GM23248 (cell line): Measurements from ENCODE around the gene EMC1. TPM values are rescaled to one million over a fixed set of nuclear protein-coding genes. Genes with fewer than 3 reads are reported as not detected.
"Not testable (repeated sequence)": the region's sequence is repeated elsewhere in the genome, so short reads cannot be mapped to it uniquely, and the experiment has no call there.

Source experiments
- DNase-seq: peaks from one replicate; pipeline ENCODE4 v3.0.0-alpha.2; 2015
- H2AFZ ChIP-seq: fragments of 200-600 bp; sonication (generic); 2 replicates; pipeline ENCODE4 v1.6.1; 2016; ENCODE audit warnings: antibody characterized with exemption
- H3F3A ChIP-seq: fragments of 200-600 bp; sonication (generic); 2 replicates; pipeline ENCODE4 v1.6.1; 2016; ENCODE audit warnings: mild to moderate bottlenecking, antibody characterized with exemption, mixed run types; ENCODE audit not compliant: insufficient read depth
- H3K27ac ChIP-seq: fragments of 200-600 bp; sonication (generic); 2 replicates; pipeline ENCODE4 v1.5.1; 2016; ENCODE audit warnings: mild to moderate bottlenecking
- H3K27me3 ChIP-seq: fragments of 200-600 bp; sonication (generic); replicated peaks from 2 replicates; pipeline ENCODE4 v1.6.1; 2016; ENCODE audit warnings: mild to moderate bottlenecking; ENCODE audit not compliant: insufficient read depth
- H3K36me3 ChIP-seq: fragments of 200-600 bp; sonication (generic); 2 replicates; pipeline ENCODE4 v1.6.1; 2016; ENCODE audit warnings: low read depth, mild to moderate bottlenecking
- H3K4me1 ChIP-seq: fragments of 200-600 bp; sonication (generic); 2 replicates; pipeline ENCODE4 v1.6.1; 2016; ENCODE audit warnings: mild to moderate bottlenecking; ENCODE audit not compliant: insufficient read depth
- H3K4me2 ChIP-seq: fragments of 200-600 bp; sonication (generic); one replicate; pipeline ENCODE4 v1.6.1; 2016; ENCODE audit warnings: mild to moderate bottlenecking; ENCODE audit not compliant: unreplicated experiment
- H3K4me3 ChIP-seq: fragments of 200-600 bp; sonication (generic); 2 replicates; pipeline ENCODE4 v1.5.1; 2016; ENCODE audit warnings: mild to moderate bottlenecking
- H3K79me2 ChIP-seq: fragments of 200-600 bp; sonication (generic); 2 replicates; pipeline ENCODE4 v1.6.1; 2016; ENCODE audit warnings: mild to moderate bottlenecking; ENCODE audit not compliant: insufficient read depth
- H3K9ac ChIP-seq: fragments of 200-600 bp; sonication (generic); 2 replicates; pipeline ENCODE4 v1.6.1; 2016; ENCODE audit warnings: mild to moderate bottlenecking
- H3K9me2 ChIP-seq: fragments of 200-600 bp; sonication (generic); 2 replicates; pipeline ENCODE4 v1.6.1; 2016; ENCODE audit warnings: mixed run types, mild to moderate bottlenecking, moderate library complexity; ENCODE audit not compliant: insufficient read depth
- H3K9me3 ChIP-seq: fragments of 200-600 bp; sonication (generic); one replicate; pipeline ENCODE4 v1.6.1; 2017; ENCODE audit warnings: low read depth
- H4K20me1 ChIP-seq: fragments of 200-600 bp; sonication (generic); 2 replicates; pipeline ENCODE4 v1.6.0; 2016; ENCODE audit not compliant: insufficient read depth
- EZH2 ChIP-seq: fragments of 200-600 bp; sonication (generic); IDR thresholded peaks from 2 replicates; pipeline ENCODE4 v1.6.1; 2018; ENCODE audit warnings: antibody characterized with exemption, mild to moderate bottlenecking; ENCODE audit not compliant: insufficient read depth, poor library complexity, severe bottlenecking
- EZH2phosphoT487 ChIP-seq: fragments of 200-600 bp; sonication (generic); IDR thresholded peaks from 2 replicates; pipeline ENCODE4 v1.6.1; 2018; ENCODE audit warnings: antibody characterized with exemption, moderate library complexity, mild to moderate bottlenecking, low read depth; ENCODE audit not compliant: insufficient read depth
- WGBS, 2 experiments: methylation state at CpG; one replicate each; pipeline ENCODE4 v1.1.6; 2015 to 2017; ENCODE audit warnings: low lambda C conversion rate in 2 of 2, low coverage in 1 of 2; ENCODE audit errors: missing lambda C conversion rate in 2 of 2; 5-methylcytosine and 5-hydroxymethylcytosine counted together
- in situ Hi-C: fragments of 300-500 bp; cut with MboI; formaldehyde crosslinking; loops from 2 replicates; pipeline ENCODE4 v1.15.0; 2020
- polyA plus RNA-seq: library from polyadenylated mRNA; unstranded; fragments of >200 nt; fragmentation: Nextera tagmentation; extraction: Ambion mirVana; gene quantifications from 2 replicates; pipeline ENCODE4 v1.2.1, GENCODE V29; 2016
- total RNA-seq: library from RNA; depleted of rRNA; stranded (reverse); fragments of >200 nt; shearing (Covaris generic); gene quantifications from 2 replicates; pipeline ENCODE4 v1.2.3, GENCODE V29; 2014

Gene EMC1
- total and polyA plus RNA-seq, 2 experiments from 2014 or later: 54.5 to 69.4 TPM

DNA sequence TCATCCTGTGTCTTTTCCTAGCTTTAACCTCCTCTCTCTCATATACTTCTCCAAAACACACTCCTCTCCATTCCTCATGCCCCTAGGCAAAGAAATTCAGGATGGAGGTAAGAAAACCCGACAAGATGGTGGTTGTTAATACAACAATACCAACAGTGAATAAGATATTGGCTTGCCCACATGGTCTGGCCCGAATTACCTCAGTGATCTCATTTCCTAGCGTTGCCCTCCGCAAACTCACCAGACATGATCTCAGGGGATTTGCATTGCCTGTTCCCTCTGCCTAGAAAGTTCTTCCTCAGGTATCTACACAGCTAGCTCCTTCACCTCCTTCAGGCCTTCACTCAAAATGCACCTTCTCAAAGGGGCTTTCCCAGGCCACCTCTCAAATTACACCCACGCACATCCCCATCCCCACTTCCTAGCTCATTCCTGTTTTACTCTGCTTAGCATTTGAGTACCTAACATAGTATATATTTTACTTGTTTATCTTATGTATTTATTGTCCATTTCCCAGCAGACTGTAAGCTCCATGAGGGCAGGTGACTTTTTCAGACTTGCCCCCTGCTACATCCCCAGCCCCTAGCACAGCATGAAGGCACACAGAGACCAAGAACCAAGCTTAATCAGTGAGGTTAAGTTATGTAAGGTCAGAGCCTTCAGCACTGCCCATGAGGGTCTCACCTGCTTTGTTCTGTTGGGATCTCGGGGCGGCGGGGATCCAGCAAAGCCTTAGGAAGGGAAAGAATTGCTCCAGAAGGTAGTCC lies 31.1 kb downstream of the EMC1 start:
- Histone ChIP-seq H3K27me3 (no peaks in the 10 kb centered on the region), H3K36me3 (peaks cover 48% of the 10 kb centered on the region), H3K9ac (no peak overlapping the region), H3K4me3 (no peak overlapping the region), H3K4me1 (no peaks in the 10 kb centered on the region), H3K9me3 (no peaks in the 10 kb centered on the region), H3K79me2 (peaks cover 34% of the 10 kb centered on the region), H3K4me2 (no peak overlapping the region), H4K20me1 (no peaks in the 10 kb centered on the region), H3K9me2 (no peaks in the 10 kb centered on the region), H3K27ac (no peak overlapping the region), H3F3A (peaks cover 15% of the 10 kb centered on the region; the same call in 1 of the 2 replicates), H2AFZ (no peak overlapping the region)
- no peak for DNase-seq
- WGBS, 2 experiments: 97% methylated on average over 8 of the region's 8 CpGs
- TF ChIP-seq EZH2: no peak
- TF ChIP-seq EZH2phosphoT487: no peak
- in situ Hi-C loops: no loop called here

DNA sequence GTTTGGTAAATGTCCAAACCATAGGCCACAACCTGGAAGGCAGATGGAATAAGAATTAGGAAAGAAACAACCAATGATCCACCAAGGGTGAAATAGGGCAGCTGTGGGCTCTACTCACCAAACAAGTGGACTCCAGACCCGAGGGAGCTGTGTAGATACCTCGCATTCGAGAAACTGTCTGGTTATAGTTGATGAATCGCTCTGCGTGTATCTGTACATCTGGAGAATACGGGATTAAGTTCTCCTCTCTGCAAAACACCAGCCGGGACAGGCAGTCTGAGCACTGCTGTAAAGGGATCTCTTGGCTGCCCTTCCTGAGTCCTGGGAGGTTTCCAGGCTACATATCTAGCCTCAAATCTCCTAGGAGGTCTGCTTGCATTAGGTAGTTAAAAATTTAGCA lies 31.9 kb downstream of the EMC1 start:
- peaks cover 49% of the 10 kb centered on the region for H3K36me3 ChIP-seq
- peaks cover 42% of the 10 kb centered on the region for H3K79me2 ChIP-seq
- no peak overlapping the region for H2AFZ ChIP-seq
- H3F3A ChIP-seq: peaks cover 15% of the 10 kb centered on the region; the same call in 1 of the 2 replicates
- no peaks in the 10 kb centered on the region for H3K27me3 ChIP-seq
- no peak for DNase-seq
- no peaks in the 10 kb centered on the region for H4K20me1 ChIP-seq
- H3K27ac ChIP-seq: no peak overlapping the region
- H3K4me3 ChIP-seq: no peak overlapping the region
- no peaks in the 10 kb centered on the region for H3K4me1 ChIP-seq
- TF ChIP-seq EZH2: no peak
- TF ChIP-seq EZH2phosphoT487: no peak
- H3K9me3 ChIP-seq: no peaks in the 10 kb centered on the region
- WGBS, 2 experiments: 95% methylated on average over 7 of the region's 7 CpGs
- no peak overlapping the region for H3K4me2 ChIP-seq
- H3K9ac ChIP-seq: no peak overlapping the region
- no peaks in the 10 kb centered on the region for H3K9me2 ChIP-seq
- in situ Hi-C loops: no loop called here

DNA sequence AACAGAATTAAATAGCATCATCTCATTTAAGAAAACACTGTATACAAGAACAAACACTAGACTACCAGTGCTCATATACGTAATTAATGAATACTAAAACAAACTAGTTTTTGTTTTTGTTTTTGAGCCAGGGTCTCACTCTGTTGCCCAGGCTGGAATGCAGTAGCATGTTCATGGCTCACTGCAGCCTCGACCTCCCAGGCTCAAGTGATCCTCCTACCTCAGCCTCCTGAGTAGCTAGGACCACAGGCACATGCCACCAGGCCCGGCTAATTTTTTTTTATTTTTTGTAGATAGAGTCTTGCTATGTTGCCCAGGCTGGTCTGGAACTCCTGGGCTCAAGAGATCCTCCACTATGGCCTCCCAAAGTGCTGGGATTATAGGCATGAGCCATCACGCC lies 34.7 kb downstream of the EMC1 start:
- WGBS, 2 experiments: 97% methylated on average over 4 of the region's 4 CpGs
- H3K27ac ChIP-seq, H3K9ac ChIP-seq, H4K20me1 ChIP-seq, H2AFZ ChIP-seq, H3K4me3 ChIP-seq, H3K9me2 ChIP-seq, H3K4me2 ChIP-seq, in situ Hi-C loops, H3K27me3 ChIP-seq, DNase-seq, H3K9me3 ChIP-seq: not testable (repeated sequence)
- Histone ChIP-seq H3F3A (peaks cover 12% of the 10 kb centered on the region), H3K79me2 (peaks cover 62% of the 10 kb centered on the region), H3K36me3 (peaks cover 49% of the 10 kb centered on the region), H3K4me1 (peaks cover 10% of the 10 kb centered on the region)

GRCh38 chr1:19213580-19213979 lies 37.7 kb downstream of the EMC1 start:
- no peak overlapping the region for H2AFZ ChIP-seq
- peaks cover 85% of the 10 kb centered on the region for H3K79me2 ChIP-seq
- no peak overlapping the region for H3K4me2 ChIP-seq
- no peak for DNase-seq
- peaks cover 19% of the 10 kb centered on the region for H3K4me1 ChIP-seq
- TF ChIP-seq EZH2: no peak
- TF ChIP-seq EZH2phosphoT487: no peak
- no peak overlapping the region for H3K9ac ChIP-seq
- no peaks in the 10 kb centered on the region for H4K20me1 ChIP-seq
- WGBS, 2 experiments: 97 to 100% methylated on average over 1 of the region's 1 CpG
- no peaks in the 10 kb centered on the region for H3K27me3 ChIP-seq
- no peak overlapping the region for H3K27ac ChIP-seq
- H3K9me2 ChIP-seq: no peaks in the 10 kb centered on the region
- H3K36me3 ChIP-seq: peaks cover 28% of the 10 kb centered on the region
- peaks cover 36% of the 10 kb centered on the region for H3F3A ChIP-seq
- H3K9me3 ChIP-seq: no peaks in the 10 kb centered on the region
- H3K4me3 ChIP-seq: no peak overlapping the region
- in situ Hi-C loops: no loop called here
